Adipose tissue (tissue), 3 donors: ENCODE data around the gene KIZ. TPM values are rescaled to one million over a fixed set of nuclear protein-coding genes. Genes with fewer than 3 reads are reported as not detected.

Experiments used
- H3K27ac ChIP-seq: one replicate; pipeline ENCODE4 v1.5.1; 2013; ENCODE audit warnings: low read depth, low read length
- WGBS, 3 donors: extraction: QIAGEN DNeasy Blood & Tissue Kit; methylation state at CpG; one replicate each; pipeline ENCODE4 v1.1.7; 2013; 5-methylcytosine and 5-hydroxymethylcytosine counted together
- polyA plus RNA-seq, 3 donors: library from polyadenylated mRNA; stranded (reverse); fragments of 200-250 nt; gene quantifications; one replicate each; pipeline ENCODE4 v1.2.3, GENCODE V29; 2013
- donor health status: healthy with polysubstance abuse.
- donor health status: Bipolar disorder and iron deficiency.
- donor health status: healthy.

Gene KIZ, protein sequence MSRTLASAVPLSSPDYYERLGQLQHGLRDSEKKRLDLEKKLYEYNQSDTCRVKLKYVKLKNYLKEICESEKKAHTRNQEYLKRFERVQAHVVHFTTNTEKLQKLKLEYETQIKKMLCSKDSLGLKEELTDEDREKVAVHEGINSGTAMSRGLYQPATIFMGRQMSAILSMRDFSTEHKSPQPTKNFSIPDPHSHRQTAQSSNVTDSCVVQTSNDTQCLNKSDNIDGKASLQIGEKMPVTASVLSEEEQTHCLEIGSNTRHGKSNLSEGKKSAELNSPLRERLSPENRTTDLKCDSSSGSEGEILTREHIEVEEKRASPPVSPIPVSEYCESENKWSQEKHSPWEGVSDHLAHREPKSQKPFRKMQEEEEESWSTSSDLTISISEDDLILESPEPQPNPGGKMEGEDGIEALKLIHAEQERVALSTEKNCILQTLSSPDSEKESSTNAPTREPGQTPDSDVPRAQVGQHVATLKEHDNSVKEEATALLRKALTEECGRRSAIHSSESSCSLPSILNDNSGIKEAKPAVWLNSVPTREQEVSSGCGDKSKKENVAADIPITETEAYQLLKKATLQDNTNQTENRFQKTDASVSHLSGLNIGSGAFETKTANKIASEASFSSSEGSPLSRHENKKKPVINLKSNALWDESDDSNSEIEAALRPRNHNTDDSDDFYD
- 10 to 100 TPM in 2 of 3 donors, 1 to 10 TPM in 1; 8.5 to 17.5 (median 13.5) TPM for polyA plus RNA-seq

- no peak within 1 kb of the TSS for H3K27ac ChIP-seq
- WGBS, 3 donors: 0 to 1% (median 1%) methylated on average over 51 to 66 of the region's 66 CpGs
Observed at GRCh38 chr20:21125849-21126580, at the start of gene KIZ. KIZ (plus strand) TSS chr20:21126082; CDS start chr20:21126116, 34 bp downstream.

DNA sequence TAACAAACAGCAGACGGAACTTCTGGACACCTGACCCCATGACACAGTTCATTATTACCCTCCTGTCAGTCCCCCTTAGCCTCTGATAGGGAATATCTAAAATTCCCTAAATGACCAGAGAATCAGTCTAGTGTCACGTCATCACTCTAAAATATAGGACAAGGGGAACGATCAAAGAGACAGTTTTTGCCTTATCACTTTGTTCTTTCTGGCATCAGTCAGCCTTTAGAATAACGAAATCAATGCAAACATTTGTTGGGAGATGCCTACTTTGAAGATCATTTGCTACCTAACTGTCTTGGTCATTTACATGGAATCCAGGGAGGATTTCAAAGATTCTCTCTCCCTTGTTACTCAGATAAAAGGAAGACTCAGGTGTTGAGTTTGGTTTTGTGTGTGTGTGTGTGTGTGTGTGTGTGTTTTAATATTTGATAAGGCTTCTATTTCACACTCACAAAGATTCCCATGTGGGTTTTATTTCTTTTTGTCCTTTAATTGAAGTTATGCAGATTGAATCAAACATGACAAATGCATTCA is 48.0 kb upstream of the KIZ start:
- WGBS, 3 donors: 58 to 74% (median 64%) methylated on average over 4 of the region's 4 CpGs
- no peak overlapping the region for H3K27ac ChIP-seq

DNA sequence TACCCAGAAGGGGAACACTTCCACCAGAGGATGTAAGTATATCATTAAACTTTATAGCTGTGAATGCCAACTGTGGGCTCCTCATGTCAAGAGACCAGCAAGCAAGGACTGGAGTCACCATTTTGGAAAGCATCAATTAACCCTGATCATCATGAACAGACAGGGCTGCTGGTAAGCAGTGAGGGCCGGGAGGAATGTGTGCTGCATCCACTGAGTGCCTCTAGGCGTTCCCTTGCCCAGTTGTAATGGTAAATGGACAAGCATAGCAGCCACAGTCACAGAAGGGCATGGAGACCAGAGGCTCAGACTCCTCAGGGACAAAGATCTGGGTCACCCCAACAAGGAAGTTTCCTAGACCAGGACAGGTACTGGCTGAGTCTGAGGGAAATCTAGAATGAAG is 43.3 kb upstream of the KIZ start:
- WGBS, 3 donors: 50 to 70% (median 53%) methylated on average over 2 of the region's 2 CpGs

GRCh38 chr20:21083825-21084325 is 42.0 kb upstream of the KIZ start:
- 21 to 33% (median 31%) methylated on average over 2 of the region's 2 CpGs for WGBS, 3 donors
- H3K27ac ChIP-seq: no peak overlapping the region

More for the DNA sequence above, 43.3 kb upstream of the KIZ start:
- H3K27ac ChIP-seq: no peak overlapping the region

- no peak overlapping the region for H3K27ac ChIP-seq
- WGBS, 3 donors: 77 to 87% (median 82%) methylated on average over 9 of the region's 9 CpGs
Observed at GRCh38 chr20:21087862-21088540, 37.9 kb upstream of the KIZ start.

- 44 to 53% (median 51%) methylated on average over 8 of the region's 8 CpGs for WGBS, 3 donors
- H3K27ac ChIP-seq: no peak overlapping the region
Observed at GRCh38 chr20:21089391-21089790, 36.5 kb upstream of the KIZ start.

- 25 to 52% (median 26%) methylated on average over 14 of the region's 14 CpGs for WGBS, 3 donors
- no peak overlapping the region for H3K27ac ChIP-seq
Observed at GRCh38 chr20:21090111-21090618, 35.7 kb upstream of the KIZ start.

GRCh38 chr20:21090721-21091120 is 35.2 kb upstream of the KIZ start:
- 64 to 72% (median 66%) methylated on average over 11 of the region's 11 CpGs for WGBS, 3 donors
- H3K27ac ChIP-seq: no peak overlapping the region

GRCh38 chr20:21092806-21093205 is 33.1 kb upstream of the KIZ start:
- H3K27ac ChIP-seq: no peak overlapping the region
- 74 to 79% (median 76%) methylated on average over 3 of the region's 3 CpGs for WGBS, 3 donors

- no peak overlapping the region for H3K27ac ChIP-seq
- WGBS, 3 donors: 38 to 45% (median 41%) methylated on average over 10 of the region's 10 CpGs
Observed at GRCh38 chr20:21096321-21097043, 29.4 kb upstream of the KIZ start.

GRCh38 chr20:21099751-21100577 is 25.9 kb upstream of the KIZ start:
- WGBS, 3 donors: 3 to 5% (median 5%) methylated on average over 46 of the region's 46 CpGs
- H3K27ac ChIP-seq: no peak overlapping the region

DNA sequence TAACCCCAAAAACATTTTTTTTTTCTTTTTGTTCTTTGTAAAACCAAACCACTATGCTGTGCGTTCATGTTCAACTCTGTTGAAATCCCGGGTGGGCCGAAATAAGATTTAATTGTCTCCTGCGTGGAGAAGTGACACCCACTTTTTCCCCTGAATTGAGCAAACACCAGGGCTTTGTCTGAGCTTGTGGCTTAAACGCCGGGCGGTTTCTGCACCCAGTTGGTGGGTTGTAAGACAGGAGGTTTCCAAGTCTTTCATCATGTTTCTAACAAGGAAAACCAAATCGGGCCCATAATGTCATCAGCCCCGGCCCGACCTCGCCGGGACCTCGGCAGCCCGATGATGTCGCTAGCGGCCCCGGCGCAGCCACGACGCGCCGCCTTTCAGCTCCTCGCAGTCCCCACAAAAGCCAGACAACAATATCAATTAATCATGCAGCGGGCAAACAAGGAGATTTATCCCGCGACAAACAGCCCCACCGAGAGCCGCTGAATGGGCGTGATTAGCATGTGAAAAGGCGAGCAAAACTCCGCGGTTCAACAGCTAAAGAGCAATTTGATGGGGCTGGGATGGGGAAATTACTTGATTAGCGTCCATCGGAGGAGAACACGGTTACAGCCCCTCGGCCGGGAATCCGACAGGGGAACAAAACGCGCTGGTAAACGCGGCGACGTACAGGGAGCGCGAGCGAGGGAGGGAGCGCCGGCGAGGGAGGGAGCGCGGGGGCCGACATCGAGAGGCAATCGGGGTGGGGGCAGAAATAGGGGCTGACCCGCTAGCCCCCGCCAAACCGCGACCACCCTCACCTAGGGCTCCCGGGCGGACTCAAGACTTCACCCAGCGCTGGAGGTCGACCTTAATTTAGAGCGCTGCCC is 25.1 kb upstream of the KIZ start:
- no peak overlapping the region for H3K27ac ChIP-seq
- WGBS, 3 donors: 3 to 4% (median 3%) methylated on average over 64 of the region's 64 CpGs

DNA sequence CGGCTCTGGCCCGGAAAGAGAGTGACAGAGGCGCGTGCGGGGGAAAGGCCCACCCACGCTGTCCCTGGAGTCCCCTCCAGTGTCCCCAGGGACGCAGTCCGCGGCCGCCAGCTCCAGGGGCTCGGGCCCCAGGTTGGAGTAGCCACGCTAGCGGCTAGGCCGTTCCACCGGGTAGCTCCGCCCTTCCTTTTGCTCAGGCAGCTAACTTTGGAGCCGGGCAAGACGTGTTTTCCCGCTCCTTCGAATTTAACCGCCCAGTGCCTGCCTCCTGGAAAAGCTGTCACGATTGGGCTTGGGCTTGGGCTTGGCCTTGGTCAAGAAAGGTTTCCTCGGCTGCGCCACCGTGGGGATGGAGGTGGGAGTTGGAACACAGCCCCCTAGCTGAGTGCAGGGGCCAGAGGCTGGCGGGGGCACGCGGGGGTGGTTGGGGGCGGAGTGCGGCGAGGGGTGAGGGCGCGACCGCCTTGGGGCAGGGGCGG is 24.4 kb upstream of the KIZ start:
- WGBS, 3 donors: 3 to 5% (median 5%) methylated on average over 34 to 35 of the region's 35 CpGs
- H3K27ac ChIP-seq: no peak overlapping the region

GRCh38 chr20:21101932-21102575 is 23.8 kb upstream of the KIZ start:
- WGBS, 3 donors: 5 to 10% (median 7%) methylated on average over 35 of the region's 35 CpGs
- H3K27ac ChIP-seq: no peak overlapping the region
